BE2C (cell line): ENCODE data around the gene OR5B2.
"Not testable (repeated sequence)": the region's sequence is repeated elsewhere in the genome, so short reads cannot be mapped to it uniquely, and the experiment has no call there.

Experiments used
- DNase-seq: peaks from one replicate; pipeline ENCODE4 v3.0.0-alpha.2; 2020
- H3K27me3 ChIP-seq: fragments of 250-450 bp; sonication (Bioruptor Pico); 2 replicates; pipeline ENCODE4 v1.5.1; 2020; ENCODE audit warnings: mild to moderate bottlenecking
- H3K36me3 ChIP-seq: fragments of 250-450 bp; sonication (Bioruptor Pico); 2 replicates; pipeline ENCODE4 v1.5.1; 2020; ENCODE audit warnings: mild to moderate bottlenecking
- H3K4me1 ChIP-seq: fragments of 250-450 bp; sonication (Bioruptor Pico); 2 replicates; pipeline ENCODE4 v1.5.1; 2020
- H3K4me3 ChIP-seq: 2 replicates; pipeline ENCODE4 v1.5.1; 2011; ENCODE audit warnings: low read depth, low read length
- H3K9me3 ChIP-seq: fragments of 250-450 bp; sonication (Bioruptor Pico); 2 replicates; pipeline ENCODE4 v1.5.1; 2020
- TF ChIP-seq, protein P1 (sequence below): IDR thresholded peaks from 2 replicates; pipeline ENCODE4 v1.5.1; 2012; ENCODE audit warnings: mild to moderate bottlenecking, low read depth, low read length

OR5B2 gene

DNA sequence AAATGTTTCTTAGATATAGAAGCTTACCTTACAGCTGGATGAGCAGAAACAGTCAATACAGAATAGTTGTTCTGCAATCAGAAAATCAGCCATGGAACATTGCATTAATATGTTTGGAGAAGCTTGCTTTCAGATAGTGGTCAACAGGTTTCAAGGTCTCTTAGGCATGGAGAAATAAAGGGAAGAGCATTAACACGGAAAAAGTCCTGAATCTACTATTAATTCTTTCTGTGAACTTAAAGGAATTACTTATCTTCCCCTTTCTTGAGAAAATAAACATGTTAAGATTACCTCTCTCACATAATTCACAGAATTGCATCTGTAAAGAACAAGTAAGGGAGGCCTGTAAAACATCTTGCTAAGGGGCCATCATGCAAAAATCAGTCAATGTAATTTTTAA is 21.1 kb downstream of the OR5B2 start, which contains the start of gene OR5B3:
Gene OR5B3, minus strand, starts transcription at position 101 of the 400 bp plus-strand sequence. CDS start 3,465 bp downstream, outside the sequence.
- no peaks in the 10 kb centered on the region for H3K9me3 ChIP-seq
- TF ChIP-seq, protein P1, sequence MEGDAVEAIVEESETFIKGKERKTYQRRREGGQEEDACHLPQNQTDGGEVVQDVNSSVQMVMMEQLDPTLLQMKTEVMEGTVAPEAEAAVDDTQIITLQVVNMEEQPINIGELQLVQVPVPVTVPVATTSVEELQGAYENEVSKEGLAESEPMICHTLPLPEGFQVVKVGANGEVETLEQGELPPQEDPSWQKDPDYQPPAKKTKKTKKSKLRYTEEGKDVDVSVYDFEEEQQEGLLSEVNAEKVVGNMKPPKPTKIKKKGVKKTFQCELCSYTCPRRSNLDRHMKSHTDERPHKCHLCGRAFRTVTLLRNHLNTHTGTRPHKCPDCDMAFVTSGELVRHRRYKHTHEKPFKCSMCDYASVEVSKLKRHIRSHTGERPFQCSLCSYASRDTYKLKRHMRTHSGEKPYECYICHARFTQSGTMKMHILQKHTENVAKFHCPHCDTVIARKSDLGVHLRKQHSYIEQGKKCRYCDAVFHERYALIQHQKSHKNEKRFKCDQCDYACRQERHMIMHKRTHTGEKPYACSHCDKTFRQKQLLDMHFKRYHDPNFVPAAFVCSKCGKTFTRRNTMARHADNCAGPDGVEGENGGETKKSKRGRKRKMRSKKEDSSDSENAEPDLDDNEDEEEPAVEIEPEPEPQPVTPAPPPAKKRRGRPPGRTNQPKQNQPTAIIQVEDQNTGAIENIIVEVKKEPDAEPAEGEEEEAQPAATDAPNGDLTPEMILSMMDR, result no peak
- no peaks in the 10 kb centered on the region for H3K27me3 ChIP-seq

GRCh38 chr11:58399622-58400021 is 28.3 kb downstream of the OR5B2 start:
- H3K27me3 ChIP-seq, H3K36me3 ChIP-seq, H3K9me3 ChIP-seq, H3K4me3 ChIP-seq, H3K4me1 ChIP-seq, DNase-seq: not testable (repeated sequence)

More for the DNA sequence above, 21.1 kb downstream of the OR5B2 start, which contains the start of gene OR5B3:
- no peaks in the 10 kb centered on the region for H3K4me1 ChIP-seq
- no peak for DNase-seq
- no peaks in the 10 kb centered on the region for H3K36me3 ChIP-seq
- no peak within 1 kb of the TSS for H3K4me3 ChIP-seq

- no peaks in the 10 kb centered on the region for H3K36me3 ChIP-seq
- H3K4me1 ChIP-seq, result no peaks in the 10 kb centered on the region
- TF ChIP-seq, protein P1, result no peak
- no peaks in the 10 kb centered on the region for H3K27me3 ChIP-seq
- no peak overlapping the region for H3K4me3 ChIP-seq
- no peaks in the 10 kb centered on the region for H3K9me3 ChIP-seq
- no peak for DNase-seq
Measured at GRCh38 chr11:58395581-58395980, 32.3 kb downstream of the OR5B2 start.

DNA sequence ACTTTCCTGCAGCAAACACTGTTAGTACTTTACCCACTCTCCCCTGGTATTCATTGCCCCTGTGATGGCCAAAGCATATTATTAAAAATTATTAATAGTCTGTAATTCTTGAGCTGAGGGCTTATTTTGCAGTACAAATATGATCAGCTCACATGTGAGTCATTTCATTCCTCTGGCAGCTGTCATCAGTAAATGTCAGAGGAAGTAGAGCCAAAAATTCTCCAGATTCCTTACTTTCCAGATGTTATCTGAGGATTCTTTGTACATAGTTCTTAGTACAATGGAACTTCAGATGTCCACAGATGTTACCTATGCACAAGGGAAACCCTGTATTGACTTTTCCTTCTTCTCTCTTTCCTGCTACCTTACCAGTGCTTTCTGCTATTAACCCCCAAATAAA is 33.7 kb downstream of the OR5B2 start:
- no peak overlapping the region for H3K4me3 ChIP-seq
- no peaks in the 10 kb centered on the region for H3K4me1 ChIP-seq
- no peaks in the 10 kb centered on the region for H3K27me3 ChIP-seq
- DNase-seq, result no peak
- H3K9me3 ChIP-seq, result no peaks in the 10 kb centered on the region
- no peaks in the 10 kb centered on the region for H3K36me3 ChIP-seq
- TF ChIP-seq, protein P1, result no peak

DNA sequence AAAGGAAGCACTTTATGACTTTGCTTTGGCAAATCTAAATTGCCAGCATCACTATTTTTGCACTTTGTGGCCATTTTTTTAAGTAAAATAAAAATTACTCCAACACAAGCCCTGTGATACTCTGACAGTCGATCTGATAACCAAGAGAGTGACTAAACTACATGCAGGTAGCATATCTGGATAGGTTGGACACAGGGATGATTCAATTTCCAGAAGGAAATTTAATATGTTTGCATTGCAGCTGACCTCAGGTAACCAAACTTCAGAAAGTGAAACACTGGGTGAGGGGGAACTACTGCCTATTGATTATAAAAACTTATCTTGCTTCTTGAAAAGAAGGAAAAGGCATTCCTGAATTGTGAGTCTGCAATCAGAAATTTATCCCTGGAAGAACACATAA is 35.2 kb downstream of the OR5B2 start:
- H3K9me3 ChIP-seq, result no peaks in the 10 kb centered on the region
- TF ChIP-seq, protein P1, result no peak
- H3K4me3 ChIP-seq, result no peak overlapping the region
- no peaks in the 10 kb centered on the region for H3K27me3 ChIP-seq
- DNase-seq, result no peak
- H3K4me1 ChIP-seq, result no peaks in the 10 kb centered on the region
- no peaks in the 10 kb centered on the region for H3K36me3 ChIP-seq

DNA sequence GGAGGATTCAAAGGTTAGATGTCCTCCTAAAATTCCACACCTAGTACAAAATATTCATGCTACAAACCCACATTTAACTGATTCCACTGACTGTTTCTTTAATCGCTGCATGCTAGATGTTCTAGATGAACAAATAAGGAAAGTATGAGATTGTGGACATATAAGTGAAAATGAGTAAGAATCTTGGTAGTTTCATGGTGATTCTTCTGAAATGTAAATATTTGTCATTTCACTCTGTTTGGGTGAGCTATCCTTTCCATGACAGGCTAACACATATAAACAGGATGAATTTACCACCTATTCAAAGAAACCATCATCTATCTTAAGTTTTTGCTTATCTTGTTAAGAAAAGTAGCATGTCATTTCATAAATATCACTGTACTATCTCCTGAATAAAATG is 36.0 kb downstream of the OR5B2 start:
- H3K4me1 ChIP-seq, result no peaks in the 10 kb centered on the region
- no peak overlapping the region for H3K4me3 ChIP-seq
- no peaks in the 10 kb centered on the region for H3K27me3 ChIP-seq
- no peaks in the 10 kb centered on the region for H3K9me3 ChIP-seq
- H3K36me3 ChIP-seq, result no peaks in the 10 kb centered on the region
- no peak for DNase-seq
- TF ChIP-seq, protein P1, result no peak

- Histone ChIP-seq H3K27me3 (no peaks in the 10 kb centered on the region), H3K4me3 (no peak overlapping the region), H3K4me1 (no peaks in the 10 kb centered on the region), H3K9me3 (no peaks in the 10 kb centered on the region), H3K36me3 (no peaks in the 10 kb centered on the region)
- TF ChIP-seq, protein P1, result no peak
- DNase-seq, result no peak
Measured at GRCh38 chr11:58390551-58391063, 37.3 kb downstream of the OR5B2 start.
